ENCODE data around the gene MAMDC2. TPM values are rescaled to one million over a fixed set of nuclear protein-coding genes. Genes with fewer than 3 reads are reported as not detected.
A peak's percentile ranks its signal among the peaks of the same experiment; 100 is the strongest.

Gene MAMDC2
- total and polyA plus RNA-seq, 2 of the 4 experiments (the other 2 are of a cell fraction), result 5.0 to 5.2 TPM

GRCh38 chr9:70135176-70135575, 91.5 kb downstream of the MAMDC2 start:
- BruUV-seq (replicated peaks), result no TSS peak
- Histone ChIP-seq H3K18ac (ENCODE audit: low read depth, low read length) (no peak overlapping the region), H3K9me1 (ENCODE audit: insufficient read depth, low read length) (no peaks in the 10 kb centered on the region; the same call in 1 of the 2 replicates), H3K9me3 (ENCODE audit: control insufficient read depth, insufficient read depth, low read length) (no peaks in the 10 kb centered on the region), H4K5ac (ENCODE audit: low read depth, low read length) (no peak overlapping the region), H3K23ac (ENCODE audit: low read depth, low read length) (no peak overlapping the region), H2AFZ (replicated peaks; ENCODE audit: low read length, poor library complexity) (no peak overlapping the region), H3K27me3 (ENCODE audit: control insufficient read depth, insufficient read depth, low read length) (no peaks in the 10 kb centered on the region), H3K27ac (ENCODE audit: insufficient read depth, low read length) (no peak overlapping the region), H3K4ac (ENCODE audit: low read depth, low read length) (no peak overlapping the region), H2BK20ac (ENCODE audit: low read depth, low read length) (no peak overlapping the region), H2AK9ac (replicated peaks; ENCODE audit: low read depth, low read length, poor library complexity) (no peak overlapping the region), H3K9ac (ENCODE audit: low read depth, low read length) (no peak overlapping the region), H3K56ac (ENCODE audit: extremely low read depth, insufficient read depth, low read length) (no peak overlapping the region), H3K79me1 (ENCODE audit: low read depth in 1 of 2, low read length in 2 of 2) (no peaks in the 10 kb centered on the region), H2AK5ac (ENCODE audit: low read depth, low read length) (peak overlapping the region; percentile 33; the same call in 1 of the 2 replicates), H4K91ac (ENCODE audit: insufficient read depth, low read depth, low read length) (no peak overlapping the region), H2BK120ac (ENCODE audit: low read depth, low read length) (no peak overlapping the region), H3K36me3 (ENCODE audit: control insufficient read depth, insufficient read depth, low read length) (no peaks in the 10 kb centered on the region), H3K4me1 (ENCODE audit: control insufficient read depth, insufficient read depth, low read length) (peaks cover 6% of the 10 kb centered on the region), H3K4me3 (ENCODE audit: insufficient read depth, low read depth, low read length) (no peak overlapping the region), H4K20me1 (ENCODE audit: insufficient read depth, low read length) (no peaks in the 10 kb centered on the region), H3K4me2 (ENCODE audit: low read depth, low read length) (no peak overlapping the region), H4K8ac (ENCODE audit: low read depth in 2 of 2, low read length in 2 of 2) (no peak overlapping the region), H3K14ac (replicated peaks; ENCODE audit: low read depth, low read length) (no peak overlapping the region), H2BK5ac (ENCODE audit: low read depth, low read length, poor library complexity, severe bottlenecking) (no peak overlapping the region), H2BK15ac (ENCODE audit: low read depth, low read length) (no peak overlapping the region)
- intact Hi-C loops (cut with micrococcal nuclease) (no loop called here), in situ Hi-C loops (cut with MboI; ENCODE audit: low sequenced_read_pairs) (no loop called here), dilution Hi-C loops (cut with HindIII; ENCODE audit: low sequenced_read_pairs, unreplicated experiment) (no loop called here)
- ChIA-PET POLR2A (ENCODE audit: unreplicated experiment) (no interaction called here), CTCF (interaction anchor here (0.8 kb wide), 1 partner anchor 171 kb away, joined by 3 read pairs; no protein-coding TSS in a partner anchor)
- DNase-seq (no peak), ATAC-seq (ENCODE audit: low read depth) (peak; percentile 35; the same call in 1 of the 2 replicates)
- TF ChIP-seq, protein P1, sequence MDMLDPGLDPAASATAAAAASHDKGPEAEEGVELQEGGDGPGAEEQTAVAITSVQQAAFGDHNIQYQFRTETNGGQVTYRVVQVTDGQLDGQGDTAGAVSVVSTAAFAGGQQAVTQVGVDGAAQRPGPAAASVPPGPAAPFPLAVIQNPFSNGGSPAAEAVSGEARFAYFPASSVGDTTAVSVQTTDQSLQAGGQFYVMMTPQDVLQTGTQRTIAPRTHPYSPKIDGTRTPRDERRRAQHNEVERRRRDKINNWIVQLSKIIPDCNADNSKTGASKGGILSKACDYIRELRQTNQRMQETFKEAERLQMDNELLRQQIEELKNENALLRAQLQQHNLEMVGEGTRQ (IDR thresholded peaks at IDR 0.05; ENCODE audit: low read depth, low read length), result no peak
- TF ChIP-seq POLR2A (IDR thresholded peaks at IDR 0.05; ENCODE audit: low read depth, low read length) (no peak), RFX5 (IDR thresholded peaks at IDR 0.05; ENCODE audit: low read depth, low read length) (no peak), CTCF (conservative IDR thresholded peaks at IDR 0.05; ENCODE audit: low read depth, low read length) (peak; percentile 32; the same call in 1 of the 2 replicates), RAD21 (IDR thresholded peaks at IDR 0.05; ENCODE audit: low read length) (peak; percentile 41; the same call in 1 of the 2 replicates), CEBPB (IDR thresholded peaks at IDR 0.05; ENCODE audit: low read depth, low read length) (no peak), SMC3 (IDR thresholded peaks at IDR 0.05; ENCODE audit: low read depth, low read length) (no peak)

All from IMR-90 (cell line).